Breast epithelium (tissue), 3 donors: ENCODE measurements around the gene OR51I2.

Source experiments
- POLR2A ChIP-seq: fragments of 450-650 bp; IDR thresholded peaks from one replicate; pipeline ENCODE4 v1.6.1; 2016; ENCODE audit warnings: antibody characterized with exemption, mild to moderate bottlenecking, moderate library complexity
- POLR2AphosphoS5 ChIP-seq, 3 donors: sonication (generic); formaldehyde crosslinking; IDR thresholded peaks; one replicate each; pipeline ENCODE4 v1.6.1; 2017; ENCODE audit warnings: antibody characterized with exemption in 3 of 3
- TF ChIP-seq, protein P1 (sequence below), 3 donors: fragments of 450-650 bp; IDR thresholded peaks; one replicate each; pipeline ENCODE4 v1.5.1; 2016 to 2017; ENCODE audit warnings: antibody characterized with exemption in 3 of 3, mild to moderate bottlenecking in 3 of 3, moderate library complexity in 3 of 3

- TF ChIP-seq, protein P1, sequence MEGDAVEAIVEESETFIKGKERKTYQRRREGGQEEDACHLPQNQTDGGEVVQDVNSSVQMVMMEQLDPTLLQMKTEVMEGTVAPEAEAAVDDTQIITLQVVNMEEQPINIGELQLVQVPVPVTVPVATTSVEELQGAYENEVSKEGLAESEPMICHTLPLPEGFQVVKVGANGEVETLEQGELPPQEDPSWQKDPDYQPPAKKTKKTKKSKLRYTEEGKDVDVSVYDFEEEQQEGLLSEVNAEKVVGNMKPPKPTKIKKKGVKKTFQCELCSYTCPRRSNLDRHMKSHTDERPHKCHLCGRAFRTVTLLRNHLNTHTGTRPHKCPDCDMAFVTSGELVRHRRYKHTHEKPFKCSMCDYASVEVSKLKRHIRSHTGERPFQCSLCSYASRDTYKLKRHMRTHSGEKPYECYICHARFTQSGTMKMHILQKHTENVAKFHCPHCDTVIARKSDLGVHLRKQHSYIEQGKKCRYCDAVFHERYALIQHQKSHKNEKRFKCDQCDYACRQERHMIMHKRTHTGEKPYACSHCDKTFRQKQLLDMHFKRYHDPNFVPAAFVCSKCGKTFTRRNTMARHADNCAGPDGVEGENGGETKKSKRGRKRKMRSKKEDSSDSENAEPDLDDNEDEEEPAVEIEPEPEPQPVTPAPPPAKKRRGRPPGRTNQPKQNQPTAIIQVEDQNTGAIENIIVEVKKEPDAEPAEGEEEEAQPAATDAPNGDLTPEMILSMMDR (IDR thresholded peaks at IDR 0.05): no peak
- no peak for TF ChIP-seq POLR2A
- TF ChIP-seq POLR2AphosphoS5 (IDR thresholded peaks at IDR 0.05): no peak
These were observed 44.0 kb upstream of the OR51I2 start for GRCh38 chr11:5405173-5405572.
